SU-DHL-6 (cell line): ENCODE results near the gene FAM120A.

Experiments
- CTCF ChIP-seq: fragments of 200-600 bp; sonication (generic); IDR thresholded peaks from one replicate; pipeline ENCODE4 v1.5.1; 2017; ENCODE audit warnings: antibody characterized with exemption, mild to moderate bottlenecking, low read length, moderate library complexity; ENCODE audit not compliant: insufficient read depth, poor library complexity, severe bottlenecking
- EZH2phosphoT487 ChIP-seq: fragments of 200-600 bp; sonication (generic), shearing (Covaris generic); conservative IDR thresholded peaks from 2 replicates; pipeline ENCODE4 v1.6.1; 2018; ENCODE audit warnings: mild to moderate bottlenecking, antibody characterized with exemption, low read length, moderate library complexity, mixed read lengths

- TF ChIP-seq CTCF (no peak), EZH2phosphoT487 (no peak)
These were observed 33.9 kb upstream of the FAM120A start for GRCh38 chr9:93417538-93417937.
